ENCODE data around the gene MAML3.

MAML3 gene

GRCh38 chr4:140004922-140005627 lies 148.9 kb downstream of the MAML3 start:
- DNase-seq (ENCODE audit: low read depth, low spot score): no peak

GRCh38 chr4:140004549-140004895 lies 149.5 kb downstream of the MAML3 start:
- no peak for DNase-seq (ENCODE audit: low read depth, low spot score)

- no peak for DNase-seq (ENCODE audit: low read depth, low spot score)
These were observed 150.0 kb downstream of the MAML3 start for GRCh38 chr4:140003876-140004548.

GRCh38 chr4:140000232-140000631 lies 153.8 kb downstream of the MAML3 start:
- no peak for DNase-seq (ENCODE audit: low read depth, low spot score)

GRCh38 chr4:139988863-139989765 lies 164.9 kb downstream of the MAML3 start:
- DNase-seq (ENCODE audit: low read depth, low spot score): no peak

GRCh38 chr4:139987502-139987850 lies 166.5 kb downstream of the MAML3 start:
- DNase-seq (ENCODE audit: low read depth, low spot score): no peak

GRCh38 chr4:139986689-139987501 lies 167.1 kb downstream of the MAML3 start:
- DNase-seq (ENCODE audit: low read depth, low spot score): no peak

GRCh38 chr4:139986106-139986505 lies 167.9 kb downstream of the MAML3 start:
- DNase-seq (ENCODE audit: low read depth, low spot score): no peak

GRCh38 chr4:139985401-139985800 lies 168.6 kb downstream of the MAML3 start:
- DNase-seq (ENCODE audit: low read depth, low spot score): no peak

GRCh38 chr4:139984471-139984870 lies 169.5 kb downstream of the MAML3 start:
- no peak for DNase-seq (ENCODE audit: low read depth, low spot score)

GRCh38 chr4:139978692-139979091 lies 175.3 kb downstream of the MAML3 start:
- no peak for DNase-seq (ENCODE audit: low read depth, low spot score)

- DNase-seq (ENCODE audit: low read depth, low spot score): no peak
These were observed 176.0 kb downstream of the MAML3 start for GRCh38 chr4:139977838-139978609.

GRCh38 chr4:139975830-139976272 lies 178.1 kb downstream of the MAML3 start:
- DNase-seq (ENCODE audit: low read depth, low spot score): no peak

GRCh38 chr4:139973616-139974015 lies 180.4 kb downstream of the MAML3 start:
- DNase-seq (ENCODE audit: low read depth, low spot score): no peak

- DNase-seq (ENCODE audit: low read depth, low spot score): no peak
These were observed 181.0 kb downstream of the MAML3 start for GRCh38 chr4:139973015-139973414.

- DNase-seq (ENCODE audit: low read depth, low spot score): no peak
These were observed 181.7 kb downstream of the MAML3 start for GRCh38 chr4:139972305-139972704.

GRCh38 chr4:139971111-139971510 lies 182.9 kb downstream of the MAML3 start:
- DNase-seq (ENCODE audit: low read depth, low spot score): no peak

- no peak for DNase-seq (ENCODE audit: low read depth, low spot score)
These were observed 184.2 kb downstream of the MAML3 start for GRCh38 chr4:139969635-139970266.

GRCh38 chr4:139968831-139969230 lies 185.2 kb downstream of the MAML3 start:
- no peak for DNase-seq (ENCODE audit: low read depth, low spot score)

GRCh38 chr4:139966383-139966782 lies 187.6 kb downstream of the MAML3 start:
- DNase-seq (ENCODE audit: low read depth, low spot score): no peak
